Measurements from ENCODE around the gene MEGF10. TPM values are rescaled to one million over a fixed set of nuclear protein-coding genes. Genes with fewer than 3 reads are reported as not detected.

The MEGF10 gene
- total RNA-seq, 4 donors from 2014 or later = 1.1 to 3.4 (median 2.9) TPM

DNA sequence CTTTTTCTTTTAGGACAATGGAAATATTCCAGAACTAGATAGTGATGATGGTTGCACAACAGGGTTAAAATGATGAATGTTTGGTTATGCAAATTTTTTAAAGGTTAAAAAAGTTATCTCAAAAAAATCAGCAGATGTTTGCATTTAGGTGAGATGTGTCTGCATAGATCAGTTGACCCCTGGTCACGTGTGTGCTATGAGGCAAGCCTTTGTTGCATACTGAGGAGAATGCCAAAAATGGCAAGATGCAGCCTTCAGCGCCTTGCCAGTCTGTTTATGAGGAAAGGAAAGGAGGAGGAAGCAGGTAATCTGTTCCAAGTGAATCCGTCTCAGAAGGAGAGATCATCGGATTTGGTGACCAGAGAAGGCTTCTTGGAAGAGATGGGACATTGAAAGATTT lies 11.9 kb downstream of the MEGF10 start:
- H3K36me3 ChIP-seq = no peaks in the 10 kb centered on the region
- no peak overlapping the region for H3K4me3 ChIP-seq
- H3K27ac ChIP-seq = no peak overlapping the region
- no peak for TF ChIP-seq POLR2A (IDR thresholded peaks at IDR 0.05)
- no peak for TF ChIP-seq POLR2AphosphoS5 (IDR thresholded peaks at IDR 0.05)
- no peak for TF ChIP-seq EP300 (IDR thresholded peaks at IDR 0.05)
- TF ChIP-seq, protein P1, sequence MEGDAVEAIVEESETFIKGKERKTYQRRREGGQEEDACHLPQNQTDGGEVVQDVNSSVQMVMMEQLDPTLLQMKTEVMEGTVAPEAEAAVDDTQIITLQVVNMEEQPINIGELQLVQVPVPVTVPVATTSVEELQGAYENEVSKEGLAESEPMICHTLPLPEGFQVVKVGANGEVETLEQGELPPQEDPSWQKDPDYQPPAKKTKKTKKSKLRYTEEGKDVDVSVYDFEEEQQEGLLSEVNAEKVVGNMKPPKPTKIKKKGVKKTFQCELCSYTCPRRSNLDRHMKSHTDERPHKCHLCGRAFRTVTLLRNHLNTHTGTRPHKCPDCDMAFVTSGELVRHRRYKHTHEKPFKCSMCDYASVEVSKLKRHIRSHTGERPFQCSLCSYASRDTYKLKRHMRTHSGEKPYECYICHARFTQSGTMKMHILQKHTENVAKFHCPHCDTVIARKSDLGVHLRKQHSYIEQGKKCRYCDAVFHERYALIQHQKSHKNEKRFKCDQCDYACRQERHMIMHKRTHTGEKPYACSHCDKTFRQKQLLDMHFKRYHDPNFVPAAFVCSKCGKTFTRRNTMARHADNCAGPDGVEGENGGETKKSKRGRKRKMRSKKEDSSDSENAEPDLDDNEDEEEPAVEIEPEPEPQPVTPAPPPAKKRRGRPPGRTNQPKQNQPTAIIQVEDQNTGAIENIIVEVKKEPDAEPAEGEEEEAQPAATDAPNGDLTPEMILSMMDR (IDR thresholded peaks at IDR 0.05) = no peak
- no peaks in the 10 kb centered on the region for H3K4me1 ChIP-seq
- DNase-seq (ENCODE audit: low spot score in 2 of 2) = no peak
- H3K27me3 ChIP-seq = no peaks in the 10 kb centered on the region
- WGBS = 72% methylated on average over 4 of the region's 4 CpGs
- no peaks in the 10 kb centered on the region for H3K9me3 ChIP-seq

- 93% methylated on average over 1 of the region's 1 CpG for WGBS
- TF ChIP-seq, protein P1 (IDR thresholded peaks at IDR 0.05) = no peak
- DNase-seq (ENCODE audit: low spot score in 2 of 2) = no peak
- no peaks in the 10 kb centered on the region for H3K27me3 ChIP-seq
- no peaks in the 10 kb centered on the region for H3K9me3 ChIP-seq
- H3K4me3 ChIP-seq = no peak overlapping the region
- no peak overlapping the region for H3K27ac ChIP-seq
- H3K36me3 ChIP-seq = no peaks in the 10 kb centered on the region
- H3K4me1 ChIP-seq = no peaks in the 10 kb centered on the region
These were observed 12.8 kb downstream of the MEGF10 start for GRCh38 chr5:127303404-127303803.

GRCh38 chr5:127305493-127305892 lies 14.9 kb downstream of the MEGF10 start:
- Histone ChIP-seq H3K4me1 (no peaks in the 10 kb centered on the region), H3K36me3 (no peaks in the 10 kb centered on the region), H3K9me3 (no peaks in the 10 kb centered on the region), H3K27me3 (no peaks in the 10 kb centered on the region), H3K4me3 (no peak overlapping the region), H3K27ac (no peak overlapping the region)
- 49% methylated on average over 2 of the region's 2 CpGs for WGBS
- TF ChIP-seq, protein P1 (IDR thresholded peaks at IDR 0.05) = no peak
- TF ChIP-seq POLR2A (IDR thresholded peaks at IDR 0.05) (no peak), POLR2AphosphoS5 (IDR thresholded peaks at IDR 0.05) (no peak), EP300 (IDR thresholded peaks at IDR 0.05) (no peak)
- DNase-seq (ENCODE audit: low spot score in 2 of 2) = no peak

DNA sequence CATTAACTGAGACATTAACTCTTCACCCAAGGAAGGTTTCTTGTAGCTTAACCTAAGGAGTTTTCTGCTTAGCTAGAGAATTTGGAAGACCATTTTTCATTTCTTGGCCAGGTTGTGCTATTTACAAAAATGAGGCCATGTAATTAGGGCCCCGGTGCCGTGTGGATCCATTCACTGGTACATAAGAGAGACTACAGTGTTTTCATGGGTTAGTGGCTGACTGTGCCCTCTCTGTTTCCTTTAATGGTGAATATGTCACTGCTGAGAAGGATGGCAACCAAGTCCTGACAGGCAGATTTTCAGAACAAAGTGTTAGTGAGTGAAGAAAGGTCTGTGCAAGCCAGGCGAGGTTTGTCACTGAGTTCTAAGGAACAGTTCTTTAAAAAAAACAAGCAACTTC lies 15.4 kb downstream of the MEGF10 start:
- DNase-seq (ENCODE audit: low spot score in 2 of 2) = no peak
- Histone ChIP-seq H3K9me3 (no peaks in the 10 kb centered on the region), H3K4me3 (no peak overlapping the region), H3K27me3 (no peaks in the 10 kb centered on the region), H3K36me3 (no peaks in the 10 kb centered on the region), H3K4me1 (no peaks in the 10 kb centered on the region), H3K27ac (no peak overlapping the region)
- WGBS = 71% methylated on average over 3 of the region's 3 CpGs
- TF ChIP-seq, protein P1 (IDR thresholded peaks at IDR 0.05) = no peak
- no peak for TF ChIP-seq POLR2A (IDR thresholded peaks at IDR 0.05)
- no peak for TF ChIP-seq POLR2AphosphoS5 (IDR thresholded peaks at IDR 0.05)
- no peak for TF ChIP-seq EP300 (IDR thresholded peaks at IDR 0.05)

DNA sequence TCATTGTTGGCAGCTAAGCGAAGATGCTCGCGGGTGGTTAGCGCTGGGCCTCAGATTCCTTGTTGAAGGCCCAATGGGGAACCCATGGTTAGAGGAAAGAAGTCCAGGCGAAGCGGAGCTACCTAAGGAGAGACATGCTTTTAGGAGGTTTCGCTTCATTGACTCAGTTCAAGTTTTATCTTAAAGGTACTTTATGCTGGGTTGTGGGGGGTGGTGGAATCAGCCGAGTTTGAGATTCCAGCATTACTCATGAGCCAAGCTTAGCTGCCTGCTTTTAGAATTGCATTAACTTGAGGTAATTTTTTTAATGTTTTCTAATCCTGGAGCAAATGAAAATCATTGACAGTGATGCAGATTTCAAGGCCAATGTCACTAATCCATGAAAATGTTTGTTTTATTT lies 16.1 kb downstream of the MEGF10 start:
- Histone ChIP-seq H3K9me3 (no peaks in the 10 kb centered on the region), H3K27me3 (no peaks in the 10 kb centered on the region), H3K36me3 (no peaks in the 10 kb centered on the region), H3K27ac (no peak overlapping the region), H3K4me1 (no peaks in the 10 kb centered on the region), H3K4me3 (no peak overlapping the region)
- no peak for DNase-seq (ENCODE audit: low spot score in 2 of 2)
- 95% methylated on average over 8 of the region's 8 CpGs for WGBS
- TF ChIP-seq POLR2A (IDR thresholded peaks at IDR 0.05) (no peak), EP300 (IDR thresholded peaks at IDR 0.05) (no peak), POLR2AphosphoS5 (IDR thresholded peaks at IDR 0.05) (no peak)
- TF ChIP-seq, protein P1 (IDR thresholded peaks at IDR 0.05) = no peak
